ENCODE results near the gene PCBP3.

PCBP3 gene

GRCh38 chr21:45852886-45853400 is 209.4 kb downstream of the PCBP3 start:
- no peak for DNase-seq

GRCh38 chr21:45853703-45854342 is 210.3 kb downstream of the PCBP3 start:
- DNase-seq, result no peak

- DNase-seq, result no peak
These were observed 211.2 kb downstream of the PCBP3 start for GRCh38 chr21:45854690-45855247.

- no peak for DNase-seq
These were observed 211.8 kb downstream of the PCBP3 start for GRCh38 chr21:45855248-45855811.

- no peak for DNase-seq
These were observed 212.9 kb downstream of the PCBP3 start for GRCh38 chr21:45856442-45856841.

- no peak for DNase-seq
These were observed 213.4 kb downstream of the PCBP3 start for GRCh38 chr21:45856906-45857305.

GRCh38 chr21:45857761-45858160 is 214.2 kb downstream of the PCBP3 start:
- no peak for DNase-seq

GRCh38 chr21:45858180-45858579 is 214.7 kb downstream of the PCBP3 start:
- no peak for DNase-seq

- DNase-seq, result no peak
These were observed 215.7 kb downstream of the PCBP3 start for GRCh38 chr21:45859041-45859761.

- DNase-seq, result no peak
These were observed 216.3 kb downstream of the PCBP3 start for GRCh38 chr21:45859762-45860357.

GRCh38 chr21:45860493-45861155 is 217.1 kb downstream of the PCBP3 start:
- no peak for DNase-seq

- DNase-seq, result no peak
These were observed 217.8 kb downstream of the PCBP3 start for GRCh38 chr21:45861156-45861870.

- no peak for DNase-seq
These were observed 219.2 kb downstream of the PCBP3 start for GRCh38 chr21:45862543-45863207.

GRCh38 chr21:45863267-45863666 is 219.7 kb downstream of the PCBP3 start:
- no peak for DNase-seq

- DNase-seq, result no peak
These were observed 220.2 kb downstream of the PCBP3 start for GRCh38 chr21:45863751-45864150.

- no peak for DNase-seq
These were observed 220.9 kb downstream of the PCBP3 start for GRCh38 chr21:45864436-45864835.

- DNase-seq, result no peak
These were observed 221.7 kb downstream of the PCBP3 start for GRCh38 chr21:45865106-45865835.

- DNase-seq, result no peak
These were observed 223.0 kb downstream of the PCBP3 start for GRCh38 chr21:45866551-45866950.

GRCh38 chr21:45867041-45867666 is 223.6 kb downstream of the PCBP3 start:
- no peak for DNase-seq

- no peak for DNase-seq
These were observed 224.2 kb downstream of the PCBP3 start for GRCh38 chr21:45867671-45868081.
